H9 (cell line): ENCODE measurements around the gene SUFU. TPM values are rescaled to one million over a fixed set of nuclear protein-coding genes. Genes with fewer than 3 reads are reported as not detected.

Experiments used
- DNase-seq: peaks from one replicate; pipeline ENCODE4 v3.0.0-alpha.2; 2017
- H2AFZ ChIP-seq: one replicate; pipeline ENCODE4 v1.6.1; 2013; ENCODE audit warnings: mild to moderate bottlenecking, low read length, control low read depth, moderate library complexity
- H2AK5ac ChIP-seq: 2 replicates; pipeline ENCODE4 v1.6.1; 2013; ENCODE audit warnings: low read length, control low read depth, mixed read lengths; ENCODE audit not compliant: insufficient read length
- H2BK120ac ChIP-seq: one replicate; pipeline ENCODE4 v1.6.1; 2013; ENCODE audit warnings: low read depth, mild to moderate bottlenecking, low read length, control low read depth, inconsistent platforms; ENCODE audit not compliant: poor library complexity, severe bottlenecking
- H2BK12ac ChIP-seq: 2 replicates; pipeline ENCODE4 v1.6.1; 2013; ENCODE audit warnings: low read length, control low read depth, mixed read lengths, low read depth; ENCODE audit not compliant: insufficient read length
- H2BK15ac ChIP-seq: 2 replicates; pipeline ENCODE4 v1.6.1; 2013; ENCODE audit warnings: low read depth, low read length, control low read depth
- H2BK20ac ChIP-seq: one replicate; pipeline ENCODE4 v1.6.1; 2013; ENCODE audit warnings: low read depth, mild to moderate bottlenecking, low read length, control low read depth, inconsistent platforms; ENCODE audit not compliant: poor library complexity, severe bottlenecking
- H2BK5ac ChIP-seq: 2 replicates; pipeline ENCODE4 v1.6.1; 2013; ENCODE audit warnings: low read length, control low read depth, mixed read lengths; ENCODE audit not compliant: insufficient read length
- H3K14ac ChIP-seq: 2 replicates; pipeline ENCODE4 v1.6.1; 2013; ENCODE audit warnings: low read length, control low read depth; ENCODE audit not compliant: insufficient read depth
- H3K18ac ChIP-seq: 2 replicates; pipeline ENCODE4 v1.6.1; 2013; ENCODE audit warnings: low read depth, mild to moderate bottlenecking, mixed read lengths, low read length, control low read depth; ENCODE audit not compliant: insufficient read length
- H3K23ac ChIP-seq: 2 replicates; pipeline ENCODE4 v1.6.1; 2013; ENCODE audit warnings: low read length, control low read depth, mixed read lengths, low read depth; ENCODE audit not compliant: insufficient read length
- H3K23me2 ChIP-seq: 2 replicates; pipeline ENCODE4 v1.6.1; 2013; ENCODE audit warnings: low read depth, mild to moderate bottlenecking, mixed read lengths, low read length, control low read depth; ENCODE audit not compliant: insufficient read length, poor library complexity, severe bottlenecking
- H3K27ac ChIP-seq: 2 replicates; pipeline ENCODE4 v1.5.1; 2013; ENCODE audit warnings: low read length, control low read depth, mixed read lengths, low read depth; ENCODE audit not compliant: insufficient read length
- H3K27me3 ChIP-seq: 2 replicates; pipeline ENCODE4 v1.6.1; 2013; ENCODE audit warnings: low read length, control low read depth, inconsistent platforms; ENCODE audit not compliant: insufficient read depth
- H3K4ac ChIP-seq: 2 replicates; pipeline ENCODE4 v1.6.1; 2013; ENCODE audit warnings: low read depth, mild to moderate bottlenecking, control low read depth, inconsistent platforms, low read length, moderate library complexity
- H3K4me1 ChIP-seq: 2 replicates; pipeline ENCODE4 v1.6.1; 2013; ENCODE audit warnings: low read length, control low read depth, inconsistent platforms; ENCODE audit not compliant: insufficient read depth
- H3K4me2 ChIP-seq: 2 replicates; pipeline ENCODE4 v1.6.1; 2013; ENCODE audit warnings: low read length, control low read depth, mixed read lengths; ENCODE audit not compliant: insufficient read length, insufficient read depth
- H3K56ac ChIP-seq: 2 replicates; pipeline ENCODE4 v1.6.1; 2013; ENCODE audit warnings: low read depth, mild to moderate bottlenecking, mixed read lengths, low read length, control low read depth; ENCODE audit not compliant: insufficient read length
- H3K79me1 ChIP-seq: 2 replicates; pipeline ENCODE4 v1.6.1; 2013; ENCODE audit warnings: low read depth, mild to moderate bottlenecking, moderate library complexity, low read length, control low read depth, inconsistent platforms; ENCODE audit not compliant: insufficient read depth, poor library complexity, severe bottlenecking
- H3K79me2 ChIP-seq: 2 replicates; pipeline ENCODE4 v1.6.1; 2013; ENCODE audit warnings: low read length, control low read depth, inconsistent platforms; ENCODE audit not compliant: insufficient read depth
- H3K9ac ChIP-seq: 2 replicates; pipeline ENCODE4 v1.6.1; 2013; ENCODE audit warnings: low read length, control low read depth, mixed read lengths; ENCODE audit not compliant: insufficient read length; ENCODE audit errors: extremely low read depth
- H3K9me3 ChIP-seq: one replicate; pipeline ENCODE4 v1.6.1; 2013; ENCODE audit warnings: low read depth, low read length, inconsistent platforms; ENCODE audit not compliant: control insufficient read depth
- H3T11ph ChIP-seq: one replicate; pipeline ENCODE4 v1.6.1; 2013; ENCODE audit warnings: mild to moderate bottlenecking, low read length, control low read depth, inconsistent platforms
- H4K20me1 ChIP-seq: one replicate; pipeline ENCODE4 v1.6.1; 2013; ENCODE audit not compliant: control insufficient read depth, insufficient read length, insufficient read depth
- H4K5ac ChIP-seq: 2 replicates; pipeline ENCODE4 v1.6.1; 2013; ENCODE audit warnings: low read depth, mild to moderate bottlenecking, mixed read lengths, low read length, control low read depth; ENCODE audit not compliant: insufficient read length
- H4K8ac ChIP-seq: replicated peaks from 2 replicates; pipeline ENCODE4 v1.6.1; 2013; ENCODE audit warnings: low read length, control low read depth, mixed read lengths, low read depth; ENCODE audit not compliant: insufficient read length
- H4K91ac ChIP-seq: 2 replicates; pipeline ENCODE4 v1.6.1; 2013; ENCODE audit warnings: low read depth, mild to moderate bottlenecking, moderate library complexity, mixed read lengths, low read length, control low read depth; ENCODE audit not compliant: insufficient read length
- H3K27ac Mint-ChIP-seq, 3 experiments: 2 replicates in 2 of 3; 3 replicates in 1 of 3; pipeline ENCODE4 v1.8.0; 2020 to 2021; ENCODE audit warnings: mixed read lengths in 3 of 3, mild to moderate bottlenecking in 1 of 3, moderate library complexity in 1 of 3
- H3K27me3 Mint-ChIP-seq: 2 replicates; pipeline ENCODE4 v1.8.0; 2021; ENCODE audit warnings: low read depth, mild to moderate bottlenecking, moderate library complexity, mixed read lengths
- H3K36me3 Mint-ChIP-seq, 3 experiments: 2 replicates in 2 of 3; 3 replicates in 1 of 3; pipeline ENCODE4 v1.8.0; 2020 to 2021; ENCODE audit warnings: low read depth in 3 of 3, mixed read lengths in 3 of 3; ENCODE audit not compliant: insufficient read depth in 1 of 3
- H3K4me1 Mint-ChIP-seq, 2 experiments: 2 replicates each; pipeline ENCODE4 v1.8.0; 2020; ENCODE audit warnings: mixed read lengths in 2 of 2
- H3K4me3 Mint-ChIP-seq, 2 experiments: 2 replicates in 1 of 2; 3 replicates in 1 of 2; pipeline ENCODE4 v1.8.0; 2020 to 2021; ENCODE audit warnings: mild to moderate bottlenecking in 2 of 2, mixed read lengths in 2 of 2, moderate library complexity in 1 of 2
- H3K9me3 Mint-ChIP-seq, 2 experiments: 2 replicates in 1 of 2; 3 replicates in 1 of 2; pipeline ENCODE4 v1.8.0; 2020; ENCODE audit warnings: mild to moderate bottlenecking in 2 of 2, mixed read lengths in 2 of 2, moderate library complexity in 1 of 2
- WGBS: extraction: QIAGEN DNeasy Blood & Tissue Kit; methylation state at CpG from one replicate; pipeline ENCODE4 v1.1.7; 2013; ENCODE audit warnings: missing lambda C conversion rate, low lambda C conversion rate, mixed read lengths; ENCODE audit not compliant: insufficient read length; ENCODE audit errors: extremely low coverage; 5-methylcytosine and 5-hydroxymethylcytosine counted together
- total RNA-seq: library from RNA; stranded (reverse); gene quantifications from 2 replicates; pipeline ENCODE4 v1.2.1, GENCODE V29; 2021
- TF ChIP-seq, protein P1 (sequence below): fragments of 200-600 bp; sonication (generic); conservative IDR thresholded peaks from 3 replicates; pipeline ENCODE4 v1.8.0; 2021; ENCODE audit warnings: antibody characterized with exemption, mild to moderate bottlenecking

SUFU gene
- total RNA-seq, 1 experiment from 2014 or later: 9.5 TPM

DNA sequence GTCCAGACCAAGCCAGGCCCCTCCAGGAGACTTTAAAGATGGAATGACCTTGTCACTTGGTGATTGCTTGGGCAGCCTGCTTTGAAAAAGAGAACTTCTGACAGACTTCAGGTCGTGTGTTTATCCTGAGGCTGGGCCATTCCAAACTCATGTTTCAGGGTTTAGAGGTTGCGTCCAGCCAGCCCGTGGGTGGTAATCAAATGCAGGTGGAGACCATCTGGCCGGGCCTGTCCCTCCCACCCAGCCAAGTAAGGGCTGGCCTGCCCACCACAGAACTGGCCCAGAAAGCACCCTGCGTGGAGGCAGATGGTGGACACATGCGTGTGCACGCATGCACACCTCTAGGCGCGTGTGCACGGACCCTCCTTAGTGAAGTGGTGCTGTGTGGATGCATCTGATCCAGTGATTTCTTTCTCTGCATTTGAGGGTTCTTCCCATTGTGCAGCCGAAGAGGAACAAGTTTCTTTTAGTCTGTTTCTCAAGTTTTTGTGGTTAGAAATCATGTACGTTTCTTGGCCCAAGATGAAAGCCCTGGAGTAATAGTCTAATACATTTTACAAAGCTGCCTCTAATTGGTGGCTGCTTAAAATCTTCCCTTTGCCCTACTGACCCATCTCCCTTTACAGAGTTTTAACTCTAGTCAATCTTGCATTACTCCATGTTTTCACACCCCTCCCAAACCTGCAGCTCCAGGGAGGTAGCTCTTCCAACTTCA lies 43.0 kb downstream of the SUFU start:
- TF ChIP-seq, protein P1, sequence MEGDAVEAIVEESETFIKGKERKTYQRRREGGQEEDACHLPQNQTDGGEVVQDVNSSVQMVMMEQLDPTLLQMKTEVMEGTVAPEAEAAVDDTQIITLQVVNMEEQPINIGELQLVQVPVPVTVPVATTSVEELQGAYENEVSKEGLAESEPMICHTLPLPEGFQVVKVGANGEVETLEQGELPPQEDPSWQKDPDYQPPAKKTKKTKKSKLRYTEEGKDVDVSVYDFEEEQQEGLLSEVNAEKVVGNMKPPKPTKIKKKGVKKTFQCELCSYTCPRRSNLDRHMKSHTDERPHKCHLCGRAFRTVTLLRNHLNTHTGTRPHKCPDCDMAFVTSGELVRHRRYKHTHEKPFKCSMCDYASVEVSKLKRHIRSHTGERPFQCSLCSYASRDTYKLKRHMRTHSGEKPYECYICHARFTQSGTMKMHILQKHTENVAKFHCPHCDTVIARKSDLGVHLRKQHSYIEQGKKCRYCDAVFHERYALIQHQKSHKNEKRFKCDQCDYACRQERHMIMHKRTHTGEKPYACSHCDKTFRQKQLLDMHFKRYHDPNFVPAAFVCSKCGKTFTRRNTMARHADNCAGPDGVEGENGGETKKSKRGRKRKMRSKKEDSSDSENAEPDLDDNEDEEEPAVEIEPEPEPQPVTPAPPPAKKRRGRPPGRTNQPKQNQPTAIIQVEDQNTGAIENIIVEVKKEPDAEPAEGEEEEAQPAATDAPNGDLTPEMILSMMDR: no peak
- no peaks in the 10 kb centered on the region for H3K9me3 ChIP-seq
- no peaks in the 10 kb centered on the region; the same call in 1 of the 2 replicates for H3K27me3 Mint-ChIP-seq
- no peak overlapping the region for H3K18ac ChIP-seq
- H3K79me1 ChIP-seq: no peaks in the 10 kb centered on the region
- no peak overlapping the region for H2AK5ac ChIP-seq
- H3T11ph ChIP-seq: no peak overlapping the region
- H2BK15ac ChIP-seq: no peak overlapping the region
- H3K4me1 Mint-ChIP-seq: no peaks in the 10 kb centered on the region
- H3K4me1 ChIP-seq: no peaks in the 10 kb centered on the region
- no peak overlapping the region for H4K91ac ChIP-seq
- H2BK5ac ChIP-seq: no peak overlapping the region
- no peak overlapping the region for H3K4me2 ChIP-seq
- no peak overlapping the region for H4K8ac ChIP-seq
- H2AFZ ChIP-seq: no peak overlapping the region
- no peak overlapping the region for H2BK120ac ChIP-seq
- no peak overlapping the region for H3K27ac ChIP-seq
- WGBS: no CpG with 5 or more reads among the region's 12 CpGs
- no peaks in the 10 kb centered on the region for H3K79me2 ChIP-seq
- H2BK12ac ChIP-seq: no peak overlapping the region
- H3K4me3 Mint-ChIP-seq: no peak overlapping the region
- peaks cover 3 to 13% (median 9%) of the 10 kb centered on the region in 3 experiments for H3K36me3 Mint-ChIP-seq
- H2BK20ac ChIP-seq: no peak overlapping the region
- H3K23ac ChIP-seq: no peak overlapping the region
- no peaks in the 10 kb centered on the region for H4K20me1 ChIP-seq
- no peak overlapping the region for H3K4ac ChIP-seq
- no peak overlapping the region for H3K27ac Mint-ChIP-seq
- no peak for DNase-seq
- no peak overlapping the region for H3K9ac ChIP-seq
- no peak overlapping the region for H4K5ac ChIP-seq
- no peak overlapping the region for H3K56ac ChIP-seq
- no peaks in the 10 kb centered on the region for H3K9me3 Mint-ChIP-seq
- no peak overlapping the region for H3K14ac ChIP-seq
- no peaks in the 10 kb centered on the region for H3K23me2 ChIP-seq
- no peaks in the 10 kb centered on the region for H3K27me3 ChIP-seq
